ENCODE measurements around the gene RAB1A. TPM values are rescaled to one million over a fixed set of nuclear protein-coding genes. Genes with fewer than 3 reads are reported as not detected.

RAB1A gene
- total and polyA plus RNA-seq, 4 donors = 118 to 165 (median 130) TPM

GRCh38 chr2:65057054-65057375 is 72.9 kb downstream of the RAB1A start:
- intact Hi-C loops (cut with DNase I) = no loop called here

GRCh38 chr2:65056215-65057053 is 73.5 kb downstream of the RAB1A start, which contains the start of gene CEP68:
Gene CEP68, plus strand, starts transcription at chr2:65056416. Its CDS starts 13,029 bp downstream, at chr2:65069445.
- no peaks in the 10 kb centered on the region for H3K9me3 ChIP-seq (ENCODE audit: control insufficient read depth, low read length)
- 0 to 1% methylated on average over 71 to 99 of the region's 99 CpGs for WGBS, 2 donors
- peak within 1 kb of the TSS; percentile 75 to 87 for H3K4me3 ChIP-seq (ENCODE audit: low read length in 2 of 2)
- peak; percentile 98 for DNase-seq
- intact Hi-C loops (cut with DNase I) = no loop called here
- H3K27ac ChIP-seq (ENCODE audit: low read depth in 1 of 2, low read length in 2 of 2) = peak within 1 kb of the TSS in 1 of 2 donors; percentile 39
- H3K4me1 ChIP-seq (ENCODE audit: control insufficient read depth in 1 of 2, insufficient read depth in 2 of 2, low read length in 2 of 2) = no peaks in the 10 kb centered on the region
- ATAC-seq (ENCODE audit: low FRiP score) = peak; percentile 99
- H3K36me3 ChIP-seq (ENCODE audit: control insufficient read depth in 1 of 2, insufficient read depth in 2 of 2, low read length in 1 of 2) = no peaks in the 10 kb centered on the region
- H3K27me3 ChIP-seq (ENCODE audit: control insufficient read depth in 1 of 2, insufficient read depth in 2 of 2, low read length in 1 of 2) = no peaks in the 10 kb centered on the region

More at GRCh38 chr2:65057054-65057375, 72.9 kb downstream of the RAB1A start:
- 3 to 7% methylated on average over 5 of the region's 5 CpGs for WGBS, 2 donors
- H3K4me1 ChIP-seq (ENCODE audit: control insufficient read depth in 1 of 2, insufficient read depth in 2 of 2, low read length in 2 of 2) = no peaks in the 10 kb centered on the region
- H3K27me3 ChIP-seq (ENCODE audit: control insufficient read depth in 1 of 2, insufficient read depth in 2 of 2, low read length in 1 of 2) = no peaks in the 10 kb centered on the region
- no peaks in the 10 kb centered on the region for H3K36me3 ChIP-seq (ENCODE audit: control insufficient read depth in 1 of 2, insufficient read depth in 2 of 2, low read length in 1 of 2)
- H3K9me3 ChIP-seq (ENCODE audit: control insufficient read depth, low read length) = no peaks in the 10 kb centered on the region
- ATAC-seq (ENCODE audit: low FRiP score) (no peak), DNase-seq (no peak)
- H3K27ac ChIP-seq (ENCODE audit: low read depth in 1 of 2, low read length in 2 of 2) = no peak overlapping the region
- H3K4me3 ChIP-seq (ENCODE audit: low read length in 2 of 2) = peak overlapping the region; percentile 75 to 87

GRCh38 chr2:65055422-65056214 is 74.3 kb downstream of the RAB1A start:
- Histone ChIP-seq H3K4me3 (ENCODE audit: low read length in 2 of 2) (peak overlapping the region; percentile 36 to 54), H3K36me3 (ENCODE audit: control insufficient read depth in 1 of 2, insufficient read depth in 2 of 2, low read length in 1 of 2) (no peaks in the 10 kb centered on the region), H3K27ac (ENCODE audit: low read depth in 1 of 2, low read length in 2 of 2) (peak overlapping the region in 1 of 2 donors; percentile 1), H3K9me3 (ENCODE audit: control insufficient read depth, low read length) (no peaks in the 10 kb centered on the region), H3K4me1 (ENCODE audit: control insufficient read depth in 1 of 2, insufficient read depth in 2 of 2, low read length in 2 of 2) (no peaks in the 10 kb centered on the region), H3K27me3 (ENCODE audit: control insufficient read depth in 1 of 2, insufficient read depth in 2 of 2, low read length in 1 of 2) (no peaks in the 10 kb centered on the region)
- intact Hi-C loops (cut with DNase I) = no loop called here
- peak; percentile 52 for ATAC-seq (ENCODE audit: low FRiP score)
- peak in 1 of 2 donors; percentile 85 for DNase-seq
- 10% methylated on average over 42 of the region's 42 CpGs for WGBS, 2 donors

GRCh38 chr2:65054749-65055421 is 75.0 kb downstream of the RAB1A start:
- H3K9me3 ChIP-seq (ENCODE audit: control insufficient read depth, low read length) = no peaks in the 10 kb centered on the region
- ATAC-seq (ENCODE audit: low FRiP score) = no peak
- H3K4me3 ChIP-seq (ENCODE audit: low read length in 2 of 2) = no peak overlapping the region
- 86 to 91% methylated on average over 4 of the region's 4 CpGs for WGBS, 2 donors
- intact Hi-C loops (cut with DNase I) = loop anchor here in 1 of 2 donors (5.0 kb wide), 1 partner anchor 382 kb away; no protein-coding TSS in a partner anchor
- no peak for DNase-seq
- H3K27me3 ChIP-seq (ENCODE audit: control insufficient read depth in 1 of 2, insufficient read depth in 2 of 2, low read length in 1 of 2) = no peaks in the 10 kb centered on the region
- no peak overlapping the region for H3K27ac ChIP-seq (ENCODE audit: low read depth in 1 of 2, low read length in 2 of 2)
- no peaks in the 10 kb centered on the region for H3K4me1 ChIP-seq (ENCODE audit: control insufficient read depth in 1 of 2, insufficient read depth in 2 of 2, low read length in 2 of 2)
- no peaks in the 10 kb centered on the region for H3K36me3 ChIP-seq (ENCODE audit: control insufficient read depth in 1 of 2, insufficient read depth in 2 of 2, low read length in 1 of 2)

- intact Hi-C loops (cut with DNase I) = loop anchor here in 1 of 2 donors (5.0 kb wide), 1 partner anchor 384 kb away; no protein-coding TSS in a partner anchor
- ATAC-seq (ENCODE audit: low FRiP score) (no peak), DNase-seq (no peak)
- Histone ChIP-seq H3K27ac (ENCODE audit: low read depth in 1 of 2, low read length in 2 of 2) (no peak overlapping the region), H3K4me3 (ENCODE audit: low read length in 2 of 2) (no peak overlapping the region), H3K27me3 (ENCODE audit: control insufficient read depth in 1 of 2, insufficient read depth in 2 of 2, low read length in 1 of 2) (no peaks in the 10 kb centered on the region), H3K36me3 (ENCODE audit: control insufficient read depth in 1 of 2, insufficient read depth in 2 of 2, low read length in 1 of 2) (no peaks in the 10 kb centered on the region), H3K4me1 (ENCODE audit: control insufficient read depth in 1 of 2, insufficient read depth in 2 of 2, low read length in 2 of 2) (no peaks in the 10 kb centered on the region), H3K9me3 (ENCODE audit: control insufficient read depth, low read length) (no peaks in the 10 kb centered on the region)
- WGBS, 2 donors = 32 to 42% methylated on average over 1 of the region's 1 CpG
Observed at GRCh38 chr2:65053199-65053598, 76.7 kb downstream of the RAB1A start.

- Histone ChIP-seq H3K27me3 (ENCODE audit: control insufficient read depth in 1 of 2, insufficient read depth in 2 of 2, low read length in 1 of 2) (no peaks in the 10 kb centered on the region), H3K4me3 (ENCODE audit: low read length in 2 of 2) (no peak overlapping the region), H3K4me1 (ENCODE audit: control insufficient read depth in 1 of 2, insufficient read depth in 2 of 2, low read length in 2 of 2) (no peaks in the 10 kb centered on the region), H3K36me3 (ENCODE audit: control insufficient read depth in 1 of 2, insufficient read depth in 2 of 2, low read length in 1 of 2) (no peaks in the 10 kb centered on the region), H3K27ac (ENCODE audit: low read depth in 1 of 2, low read length in 2 of 2) (no peak overlapping the region), H3K9me3 (ENCODE audit: control insufficient read depth, low read length) (no peaks in the 10 kb centered on the region)
- no peak for ATAC-seq (ENCODE audit: low FRiP score)
- intact Hi-C loops (cut with DNase I) = loop anchor here in 1 of 2 donors (5.0 kb wide), 1 partner anchor 386 kb away; no protein-coding TSS in a partner anchor
- WGBS, 2 donors = 95 to 96% methylated on average over 3 of the region's 3 CpGs
- no peak for DNase-seq
Observed at GRCh38 chr2:65050931-65051330, 79.0 kb downstream of the RAB1A start.

- no peak overlapping the region for H3K27ac ChIP-seq (ENCODE audit: low read depth in 1 of 2, low read length in 2 of 2)
- DNase-seq = no peak
- no peaks in the 10 kb centered on the region for H3K27me3 ChIP-seq (ENCODE audit: control insufficient read depth in 1 of 2, insufficient read depth in 2 of 2, low read length in 1 of 2)
- no peak for ATAC-seq (ENCODE audit: low FRiP score)
- WGBS, 2 donors = 92 to 95% methylated on average over 1 of the region's 1 CpG
- no peak overlapping the region for H3K4me3 ChIP-seq (ENCODE audit: low read length in 2 of 2)
- intact Hi-C loops (cut with DNase I) = no loop called here
- no peaks in the 10 kb centered on the region for H3K4me1 ChIP-seq (ENCODE audit: control insufficient read depth in 1 of 2, insufficient read depth in 2 of 2, low read length in 2 of 2)
- no peaks in the 10 kb centered on the region for H3K36me3 ChIP-seq (ENCODE audit: control insufficient read depth in 1 of 2, insufficient read depth in 2 of 2, low read length in 1 of 2)
- H3K9me3 ChIP-seq (ENCODE audit: control insufficient read depth, low read length) = no peaks in the 10 kb centered on the region
Observed at GRCh38 chr2:65049010-65049639, 80.8 kb downstream of the RAB1A start.
